T-helper 1 cell (primary cell): Measurements from ENCODE around the gene COL28A1.

ENCODE experiments used
- DNase-seq, 5 donors: peaks; one replicate each; pipeline ENCODE4 v3.0.0-alpha.2; 2012 to 2020
- total RNA-seq, 4 donors: gene quantifications; one replicate each; lab custom pipeline; 2026; lab: John Stamatoyannopoulos, UW

Gene COL28A1
- 0 to 0.27 (median 0.10) reads per million in 4 donors for total RNA-seq

- no peak for DNase-seq
These were observed at the start of gene COL28A1 for GRCh38 chr7:7535691-7536090. COL28A1 (minus strand) TSS chr7:7535873; CDS start chr7:7532875, 2,998 bp downstream.

DNA sequence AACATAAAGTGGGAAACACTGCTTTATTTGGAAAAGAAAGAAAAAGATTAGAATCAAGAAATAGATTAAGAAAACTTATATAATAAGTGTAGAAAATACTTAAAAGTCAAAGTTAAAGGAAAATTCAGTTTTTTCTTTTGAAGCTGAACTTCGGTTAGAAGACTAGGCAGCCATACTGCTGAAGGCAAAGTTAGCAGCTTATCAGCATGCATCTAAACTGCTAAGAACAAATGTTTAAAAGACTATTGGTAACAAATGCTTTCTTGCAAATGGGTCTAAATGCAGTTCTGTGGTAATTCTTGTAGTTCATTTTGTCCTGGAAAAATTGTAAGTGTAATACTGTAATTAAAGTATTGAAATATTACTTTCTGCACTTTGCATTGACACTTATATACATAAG, 49.0 kb upstream of the COL28A1 start:
- no peak for DNase-seq

DNA sequence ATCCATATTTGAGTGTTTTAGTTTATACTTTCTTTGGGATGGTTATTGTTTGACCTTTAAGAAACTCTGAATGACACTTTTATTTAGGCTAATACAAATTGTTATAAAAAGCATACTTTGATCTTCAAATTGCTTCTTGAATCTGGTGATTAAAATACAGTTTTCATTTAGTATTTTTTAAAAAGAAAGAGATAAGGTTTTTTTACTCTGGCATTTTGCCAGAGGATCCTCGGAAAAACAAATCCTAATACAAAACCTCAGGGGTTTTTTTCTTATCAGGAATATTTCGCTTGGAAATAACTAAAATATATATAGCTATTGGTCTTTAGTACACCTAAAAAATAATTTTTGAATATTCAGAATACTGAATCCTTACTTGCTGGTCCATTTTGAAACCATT, 48.1 kb upstream of the COL28A1 start:
- DNase-seq, result no peak

- no peak for DNase-seq
These were observed 46.9 kb upstream of the COL28A1 start for GRCh38 chr7:7582596-7582995.

DNA sequence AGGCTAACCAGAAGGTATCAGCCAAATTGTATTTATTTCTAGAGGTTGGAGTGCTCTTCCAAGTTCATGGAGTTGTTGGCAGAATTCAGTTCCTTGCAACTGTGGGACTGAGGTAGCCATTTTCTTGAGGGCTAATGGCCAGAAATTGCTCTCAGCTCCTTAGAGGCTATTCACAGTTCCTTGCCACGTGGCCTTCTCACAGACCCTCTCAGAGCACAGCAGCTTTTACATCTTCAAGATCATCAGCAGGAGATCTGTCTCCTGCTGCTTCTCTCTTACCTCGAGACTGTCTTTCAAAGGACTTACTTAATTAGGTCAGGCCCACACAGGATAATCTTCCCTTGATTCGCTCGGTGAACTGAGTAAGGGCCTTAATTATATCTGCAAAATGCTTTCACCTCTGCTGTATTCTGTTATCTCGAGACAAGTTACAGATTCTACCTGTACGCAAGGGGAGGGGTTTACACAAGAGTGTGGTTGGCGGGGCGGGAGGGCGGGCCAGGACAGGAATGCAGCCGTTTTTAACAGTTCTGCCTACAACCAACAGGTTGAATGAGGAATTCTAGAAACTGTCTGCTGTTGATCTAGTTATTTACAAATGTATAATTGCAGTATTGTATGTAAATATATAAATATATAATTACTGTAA, 46.0 kb upstream of the COL28A1 start:
- no peak for DNase-seq

DNA sequence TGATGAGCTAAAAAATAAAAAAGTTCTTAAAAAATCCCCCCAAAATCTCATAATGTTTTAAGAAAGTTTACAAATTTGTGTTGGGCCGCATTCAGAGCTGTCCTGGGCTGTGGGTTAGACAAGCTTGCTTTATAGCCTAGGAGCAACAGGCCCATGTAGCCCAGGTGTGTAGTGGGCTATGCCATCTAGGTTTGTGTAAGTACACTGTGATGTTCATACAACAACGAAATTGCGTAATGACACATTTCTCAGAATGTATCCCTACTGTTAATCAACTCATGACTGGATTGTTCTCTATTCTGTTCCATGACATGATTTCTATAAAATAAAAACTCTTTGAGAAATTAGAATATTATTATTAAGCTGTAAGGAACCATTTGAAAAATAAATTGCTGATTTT, 44.0 kb upstream of the COL28A1 start:
- no peak for DNase-seq

GRCh38 chr7:7577888-7578287, 42.2 kb upstream of the COL28A1 start:
- DNase-seq, result no peak

DNA sequence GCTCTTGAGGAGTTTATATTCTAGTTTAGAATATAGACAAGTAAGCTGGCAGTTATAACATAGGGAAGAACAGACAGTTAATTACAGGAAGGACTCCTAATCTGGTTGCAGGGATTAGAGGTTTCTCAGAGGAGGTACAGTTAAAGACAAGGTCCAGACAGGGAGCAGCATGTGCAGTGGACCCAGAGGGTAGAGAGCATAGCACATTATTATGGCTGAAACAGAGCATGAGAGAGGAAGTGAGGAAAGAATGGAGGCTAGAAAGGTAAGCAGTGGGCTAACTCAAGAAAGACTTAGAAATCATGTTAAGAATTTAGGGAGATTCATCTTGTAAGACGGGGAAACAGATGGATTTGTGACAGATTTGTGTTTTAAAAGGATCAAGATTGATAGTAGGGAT, 40.7 kb upstream of the COL28A1 start:
- no peak for DNase-seq

GRCh38 chr7:7573701-7574100, 38.0 kb upstream of the COL28A1 start:
- no peak for DNase-seq

DNA sequence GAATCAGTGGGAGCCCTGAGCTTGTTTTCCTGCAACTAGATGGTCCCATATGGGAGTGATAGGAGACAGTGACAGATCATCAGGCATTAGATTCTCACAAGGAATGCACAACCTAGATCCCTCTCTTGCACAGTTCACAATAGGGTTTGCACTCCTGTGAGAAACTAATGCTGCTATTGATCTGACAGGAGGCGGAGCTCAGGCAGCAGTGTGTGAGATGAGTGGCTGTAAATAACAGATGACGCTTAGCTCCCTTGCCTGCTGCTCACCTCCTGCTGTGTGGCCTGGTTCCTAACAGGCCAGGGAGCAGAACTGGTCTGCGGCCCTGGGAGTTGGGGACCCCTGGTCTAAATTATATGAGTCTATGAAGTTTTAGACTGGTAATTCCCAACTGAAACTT, 34.9 kb upstream of the COL28A1 start:
- DNase-seq, result no peak

- no peak for DNase-seq
These were observed 33.9 kb upstream of the COL28A1 start for GRCh38 chr7:7569615-7570014.

GRCh38 chr7:7569081-7569527, 33.4 kb upstream of the COL28A1 start:
- peak in 1 of 5 donors; percentile 71 for DNase-seq

GRCh38 chr7:7568553-7568952, 32.9 kb upstream of the COL28A1 start:
- no peak for DNase-seq

DNA sequence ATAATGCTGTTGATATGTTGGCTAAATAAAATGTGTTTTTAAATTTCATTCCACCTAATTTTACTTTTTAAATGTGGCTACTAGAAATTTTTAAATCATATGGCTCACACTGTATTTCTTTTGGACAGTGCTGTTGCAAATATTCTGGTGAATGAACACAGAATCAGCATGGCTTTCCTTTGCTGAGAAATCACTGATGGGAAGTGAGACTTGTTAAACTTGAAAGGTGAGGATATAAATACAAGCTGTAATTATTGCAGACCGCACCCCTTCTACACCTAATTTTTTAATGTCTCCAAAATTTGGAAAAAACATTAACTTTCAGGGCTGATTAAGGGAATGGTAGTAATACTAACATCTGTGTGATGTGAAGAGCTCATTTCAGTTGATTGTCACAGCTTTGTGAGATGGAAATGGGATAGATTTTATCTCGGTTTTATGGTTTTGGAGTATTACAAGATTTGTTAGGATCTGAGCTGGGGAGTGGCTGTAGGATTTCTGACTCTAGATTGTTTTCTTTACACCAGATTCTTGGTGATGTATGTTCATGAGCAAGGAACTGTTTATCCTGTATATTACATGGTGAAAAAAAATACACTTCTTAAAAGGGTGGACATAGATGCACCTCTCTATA, 32.3 kb upstream of the COL28A1 start:
- DNase-seq, result no peak

DNA sequence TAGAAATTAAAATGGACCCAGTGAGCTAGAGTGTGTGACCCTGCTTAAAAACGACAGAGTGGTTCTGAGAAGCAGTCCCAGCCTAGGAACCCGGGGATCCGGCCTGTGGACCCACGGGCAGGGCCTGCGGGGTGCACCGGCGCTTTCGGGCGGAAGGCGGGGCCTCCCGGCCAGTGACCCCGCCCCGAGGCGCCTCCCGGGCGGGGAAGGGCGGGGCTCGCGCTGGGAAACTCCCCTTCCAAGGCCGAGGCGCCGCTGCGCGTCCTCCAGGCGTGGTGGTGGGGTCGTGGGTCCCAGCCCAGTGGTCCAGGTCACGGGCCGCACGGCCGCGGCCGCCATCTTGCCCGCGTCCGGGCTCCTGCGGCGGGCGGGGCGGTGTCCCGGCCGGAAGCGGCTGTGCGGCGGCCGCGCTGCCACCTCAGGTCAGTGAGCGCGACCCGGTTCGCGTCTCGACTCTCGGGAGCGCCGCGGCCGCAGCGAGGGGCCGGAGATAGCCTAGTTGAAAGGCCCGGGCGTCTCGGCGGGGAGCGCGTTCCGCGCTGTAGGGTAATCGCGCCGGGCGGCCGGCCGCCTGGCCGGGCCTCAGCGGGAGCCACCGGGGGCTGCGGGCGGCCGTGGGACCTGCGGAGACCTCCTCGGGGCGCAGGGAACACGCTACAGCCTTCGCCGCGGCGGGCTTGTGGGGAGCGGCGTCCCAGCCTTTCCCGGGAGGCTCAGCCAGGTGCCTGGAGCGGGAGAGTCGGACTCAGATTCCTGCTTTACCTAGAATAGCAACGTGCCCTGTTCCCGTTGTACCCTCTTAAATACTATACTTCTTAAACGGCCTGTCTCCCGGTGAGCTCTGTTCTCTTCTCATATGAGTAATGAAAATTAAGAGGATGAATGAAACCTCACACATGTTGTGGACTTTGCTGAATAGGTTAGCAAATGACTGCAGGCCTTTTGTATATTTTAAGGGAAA, 31.3 kb upstream of the COL28A1 start, which contains the start of gene MIOS:
TSS of gene MIOS (plus strand) at position 234 of the 961 bp plus-strand sequence. CDS start 5,592 bp downstream, outside the sequence.
- DNase-seq, result peak; percentile 68 to 82 (median 76)

- no peak for DNase-seq
These were observed 30.3 kb upstream of the COL28A1 start for GRCh38 chr7:7565746-7566650.

GRCh38 chr7:7565018-7565680, 29.5 kb upstream of the COL28A1 start:
- DNase-seq, result no peak

DNA sequence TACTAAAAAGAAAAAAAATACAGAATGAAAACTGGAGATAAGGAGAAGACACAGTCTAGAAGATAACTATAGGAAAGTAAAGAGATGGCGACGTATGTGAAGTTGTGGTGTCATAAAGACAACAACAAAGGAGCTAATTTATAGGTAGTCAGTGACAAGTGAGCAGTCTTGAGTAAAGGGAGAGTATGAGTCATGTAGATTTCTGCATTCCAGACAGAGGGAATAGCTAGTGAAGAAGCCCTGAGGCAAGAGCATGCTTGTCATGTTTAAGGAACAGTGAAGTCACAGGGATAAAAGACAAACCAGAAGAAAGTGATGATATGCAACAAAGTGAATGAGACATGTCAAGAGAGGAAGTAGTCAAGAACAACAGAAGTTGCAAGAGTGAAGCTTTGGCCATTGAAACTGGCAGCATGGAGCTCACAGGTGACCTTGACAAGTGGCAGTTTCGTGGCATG, 28.7 kb upstream of the COL28A1 start:
- DNase-seq, result no peak

DNA sequence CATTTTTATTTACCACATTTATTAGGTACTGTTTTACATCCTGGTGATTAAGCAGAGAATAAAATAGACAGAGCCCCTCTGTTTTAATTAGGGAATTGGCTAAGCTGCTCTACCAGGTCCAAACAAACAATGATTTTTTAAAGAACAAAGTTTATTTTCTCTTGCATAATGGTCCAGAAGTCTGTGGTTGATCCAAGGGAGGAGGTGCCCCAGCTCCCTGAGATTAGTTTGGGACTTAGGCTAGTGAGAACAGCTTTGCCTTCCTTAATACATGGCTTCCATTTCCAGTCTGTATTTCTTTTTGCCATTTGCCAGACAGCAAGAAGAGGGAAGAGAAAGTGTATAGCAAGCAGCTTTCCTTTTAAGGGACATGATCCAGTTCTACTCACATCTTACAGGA, 28.1 kb upstream of the COL28A1 start:
- DNase-seq, result no peak

DNA sequence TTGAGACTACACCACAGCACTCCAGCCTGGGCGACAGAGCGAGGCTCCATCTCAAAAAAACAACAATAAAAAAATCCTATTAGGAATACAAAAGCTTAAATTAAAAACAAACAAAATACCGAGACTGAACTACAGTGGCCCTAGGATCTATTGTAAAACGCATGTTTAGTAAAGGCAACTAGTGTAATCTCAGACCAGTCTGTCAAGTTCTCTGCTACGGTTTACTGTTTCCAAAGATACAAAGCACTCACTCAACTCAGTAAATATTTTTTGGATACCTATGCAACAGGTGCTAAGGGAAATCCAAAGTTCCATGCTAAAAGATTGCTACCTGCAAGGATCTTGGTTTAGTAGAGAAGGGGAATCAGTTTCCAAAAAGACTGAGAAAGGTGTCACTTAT, 27.6 kb upstream of the COL28A1 start:
- DNase-seq, result no peak

- no peak for DNase-seq
These were observed 27.1 kb upstream of the COL28A1 start for GRCh38 chr7:7562736-7563135.
